GM19193 (cell line): ENCODE data around the gene ARFGEF3.

Experiments used
- POLR2A ChIP-seq: IDR thresholded peaks from 4 replicates; pipeline ENCODE4 v1.6.1; 2011; ENCODE audit not compliant: insufficient read depth, insufficient read length; ENCODE audit errors: extremely low read depth

Gene ARFGEF3

DNA sequence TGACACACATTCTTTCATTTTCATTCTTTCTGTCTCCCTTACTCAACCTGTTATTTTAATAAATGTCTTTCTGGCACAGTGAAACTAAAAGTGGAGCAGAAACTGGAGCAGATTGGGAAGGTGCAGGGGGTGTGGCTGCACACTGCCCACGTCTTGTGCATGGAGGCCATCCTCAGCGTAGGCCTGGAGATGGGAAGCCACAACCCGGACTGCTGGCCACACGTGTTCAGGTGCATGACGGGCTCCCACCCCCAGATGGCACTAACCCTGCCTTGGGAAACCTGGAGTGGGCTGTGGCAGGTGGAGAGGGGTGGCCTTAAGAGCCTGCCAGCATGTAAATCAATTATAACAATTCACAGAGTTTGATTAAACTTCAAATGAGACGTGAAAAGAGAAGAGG lies 128.0 kb downstream of the ARFGEF3 start:
- TF ChIP-seq POLR2A: no peak

GRCh38 chr6:138290423-138290962 lies 128.8 kb downstream of the ARFGEF3 start:
- no peak for TF ChIP-seq POLR2A

- TF ChIP-seq POLR2A: no peak
Observed at GRCh38 chr6:138291036-138291848, 129.5 kb downstream of the ARFGEF3 start.

- no peak for TF ChIP-seq POLR2A
Observed at GRCh38 chr6:138291849-138292181, 130.1 kb downstream of the ARFGEF3 start.

DNA sequence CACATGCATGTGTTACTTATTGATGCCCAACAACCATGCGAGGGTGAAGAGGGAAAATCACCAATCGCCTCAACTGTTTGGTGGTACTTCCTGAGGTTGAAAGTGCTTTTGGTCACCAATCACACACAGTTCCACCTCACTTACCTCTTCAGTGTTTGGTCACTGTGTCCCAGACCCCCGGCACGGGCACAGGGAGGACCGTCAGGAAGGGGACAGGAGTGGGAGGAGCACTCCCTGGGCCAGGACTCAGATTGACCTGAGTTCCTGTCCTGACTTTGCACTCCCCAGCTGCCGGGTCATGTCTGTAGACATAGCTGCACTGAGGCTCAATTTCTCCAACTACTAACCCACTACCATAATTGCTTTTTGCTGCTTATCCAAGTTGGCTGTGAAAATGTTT lies 130.7 kb downstream of the ARFGEF3 start:
- no peak for TF ChIP-seq POLR2A

- no peak for TF ChIP-seq POLR2A
Observed at GRCh38 chr6:138293428-138294395, 132.0 kb downstream of the ARFGEF3 start.

DNA sequence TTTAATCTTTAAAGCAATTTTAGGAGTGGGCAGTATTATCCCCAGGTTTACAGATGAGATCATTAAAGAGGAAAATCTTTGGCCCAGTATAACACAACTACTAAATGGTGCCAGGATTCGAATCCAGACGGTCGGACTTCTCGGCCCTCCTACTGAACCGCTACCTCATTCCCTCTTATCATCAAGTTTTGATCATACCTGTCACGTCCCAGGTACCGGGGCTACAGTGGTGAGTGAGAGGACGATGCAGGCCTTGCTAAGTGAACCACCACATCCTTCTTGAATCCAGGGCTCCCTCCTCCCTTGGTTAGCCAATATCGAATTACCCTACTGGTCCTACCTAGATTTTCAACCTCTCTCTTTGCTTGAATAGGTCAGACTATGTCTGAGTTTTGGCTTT lies 134.6 kb downstream of the ARFGEF3 start:
- TF ChIP-seq POLR2A: no peak

DNA sequence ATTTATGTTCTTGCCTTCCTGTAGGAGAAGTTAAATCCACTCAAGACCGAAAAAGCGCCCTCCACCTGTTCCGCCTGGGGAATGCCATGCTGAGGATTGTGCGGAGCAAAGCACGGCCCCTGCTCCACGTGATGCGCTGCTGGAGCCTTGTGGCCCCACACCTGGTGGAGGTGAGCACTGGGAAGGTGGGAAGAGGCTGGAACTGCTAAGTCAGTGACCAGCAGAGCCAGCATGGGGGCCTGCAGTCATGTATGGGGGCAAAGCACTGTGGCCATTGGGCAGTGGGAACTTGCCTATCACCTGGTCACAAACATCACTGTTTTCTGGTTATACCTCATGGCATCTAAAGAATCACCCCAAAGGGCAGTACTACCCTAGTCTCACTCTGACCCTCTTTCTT lies 135.0 kb downstream of the ARFGEF3 start:
- TF ChIP-seq POLR2A: no peak

GRCh38 chr6:138297761-138298298 lies 136.1 kb downstream of the ARFGEF3 start:
- TF ChIP-seq POLR2A: no peak

- TF ChIP-seq POLR2A: no peak
Observed at GRCh38 chr6:138300469-138300868, 138.7 kb downstream of the ARFGEF3 start.

GRCh38 chr6:138302554-138302953 lies 140.8 kb downstream of the ARFGEF3 start:
- TF ChIP-seq POLR2A: no peak

GRCh38 chr6:138307352-138307751 lies 145.6 kb downstream of the ARFGEF3 start:
- no peak for TF ChIP-seq POLR2A

DNA sequence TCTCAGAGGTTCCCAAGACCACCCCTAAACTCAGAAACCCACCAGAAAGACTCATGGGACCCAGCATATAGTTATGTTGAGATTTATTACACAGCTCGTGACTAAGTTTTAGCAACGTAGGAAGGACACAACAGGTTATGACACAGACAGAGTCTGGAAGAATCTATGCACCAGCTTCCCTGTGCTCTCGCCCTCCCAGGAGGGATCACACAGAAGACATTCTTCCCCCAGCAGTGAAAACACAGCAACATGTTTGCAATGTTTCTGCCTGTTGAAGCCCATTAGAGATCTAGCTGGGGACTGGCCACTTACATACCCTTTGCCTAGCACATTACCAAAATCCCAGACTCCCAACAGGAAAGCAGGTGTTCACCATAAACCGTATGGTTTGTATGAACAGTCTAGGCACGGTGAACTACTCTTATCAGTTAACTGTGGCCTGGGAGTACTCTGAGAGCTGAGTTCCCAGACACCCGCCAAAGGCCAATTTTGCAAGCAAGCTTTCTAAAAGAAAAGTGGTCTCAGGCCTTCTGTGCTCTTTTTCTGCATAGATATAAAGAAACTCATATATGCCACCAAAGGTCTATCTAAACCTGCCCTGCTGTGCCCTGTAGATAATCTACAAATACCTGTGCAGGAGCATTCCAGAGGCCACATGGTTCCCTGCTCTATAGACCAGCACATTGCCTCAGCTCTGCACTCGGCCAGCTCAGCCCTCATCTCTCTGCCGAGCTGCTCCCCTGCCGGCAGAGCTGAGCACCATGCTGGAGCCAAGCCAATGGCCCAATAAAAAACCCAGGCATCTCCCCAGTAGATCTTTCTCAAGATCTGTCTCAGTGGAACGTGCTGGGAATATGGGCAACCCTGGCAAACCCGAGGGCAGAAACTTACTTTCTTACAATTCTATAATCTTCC lies 146.3 kb downstream of the ARFGEF3 start:
- TF ChIP-seq POLR2A: no peak

DNA sequence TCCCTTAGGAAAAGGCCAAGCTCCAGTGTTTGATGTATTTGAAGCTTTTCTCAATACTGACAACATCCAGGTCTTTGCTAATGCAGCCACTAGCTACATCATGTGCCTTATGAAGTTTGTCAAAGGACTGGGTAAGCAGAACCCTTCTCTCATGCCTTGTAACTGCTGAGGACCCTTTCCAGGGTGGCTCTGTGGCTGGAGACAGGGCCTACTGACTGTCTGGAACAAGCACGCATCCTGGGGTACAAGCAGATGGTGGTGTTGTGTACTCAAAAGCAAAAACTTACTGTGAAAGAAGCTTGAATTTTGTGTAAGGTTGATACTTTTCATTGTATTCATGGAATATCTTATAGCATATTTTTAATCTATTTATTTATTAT lies 147.0 kb downstream of the ARFGEF3 start:
- no peak for TF ChIP-seq POLR2A
